ENCODE results near the gene ADCY5.

The ADCY5 gene

DNA sequence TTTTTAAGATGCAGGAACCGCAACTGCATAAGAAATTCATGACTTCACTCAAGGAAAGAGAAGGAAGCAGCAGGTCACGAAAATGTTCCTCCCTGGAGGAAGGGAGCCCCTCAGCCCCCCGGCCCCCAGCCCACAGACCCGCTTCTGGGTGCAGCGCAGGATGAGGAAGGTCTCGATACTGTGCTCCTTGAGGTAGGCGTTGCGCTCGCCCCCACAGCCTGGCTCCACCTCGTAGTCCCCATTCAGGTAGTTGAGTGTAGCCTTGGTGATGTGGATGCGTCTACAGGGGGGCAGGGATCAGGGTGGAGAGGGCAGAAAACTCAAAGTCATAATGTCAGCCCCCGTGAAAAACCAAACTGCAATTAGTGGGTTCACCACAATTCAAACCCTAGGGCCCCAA lies 121.4 kb downstream of the ADCY5 start:
- no peak for DNase-seq (ENCODE audit: low spot score)

DNA sequence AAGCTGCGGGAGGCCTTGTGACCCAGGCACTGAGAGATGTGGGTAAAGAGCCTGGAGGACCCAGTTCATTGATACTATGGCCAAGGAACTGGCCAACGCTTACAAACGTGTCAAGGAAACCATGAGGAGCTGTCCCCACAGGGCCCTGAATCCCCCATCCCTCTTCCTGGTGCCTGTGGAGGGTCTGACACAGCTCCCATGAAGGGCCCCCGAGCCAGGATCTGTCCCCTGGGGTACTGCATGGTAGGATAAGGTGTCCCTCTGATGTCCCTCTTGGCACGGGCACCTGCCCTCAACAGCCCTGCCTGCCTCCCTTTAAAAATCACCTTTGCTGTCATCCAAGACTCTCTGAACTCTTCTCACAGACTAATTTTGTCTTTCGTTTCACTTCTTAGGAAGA lies 122.4 kb downstream of the ADCY5 start:
- no peak for DNase-seq (ENCODE audit: low spot score)

DNA sequence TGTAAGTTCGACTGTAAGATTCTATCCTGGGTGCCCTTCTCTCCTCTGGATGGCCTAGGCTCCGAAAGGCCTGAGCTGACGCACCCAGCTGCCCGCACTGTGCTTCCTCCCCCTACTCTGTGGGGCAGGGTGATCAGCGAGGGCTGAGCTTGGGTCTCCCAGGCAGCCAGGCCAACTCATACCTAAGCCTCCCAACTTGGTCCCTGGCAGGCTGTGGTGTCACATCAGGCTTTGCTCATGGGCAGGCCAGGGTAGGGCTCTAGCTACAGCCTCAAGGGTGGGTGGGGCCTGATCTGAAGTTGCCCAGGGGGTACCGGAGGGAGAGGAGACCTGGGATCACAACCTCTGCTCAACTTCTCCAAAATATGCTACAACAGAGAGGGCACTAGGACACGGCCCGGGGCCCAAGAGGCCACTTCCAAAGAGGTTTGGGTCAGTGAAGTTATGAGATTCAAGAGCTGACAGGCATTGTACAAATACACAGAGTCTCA lies 123.1 kb downstream of the ADCY5 start:
- DNase-seq (ENCODE audit: low spot score): no peak

DNA sequence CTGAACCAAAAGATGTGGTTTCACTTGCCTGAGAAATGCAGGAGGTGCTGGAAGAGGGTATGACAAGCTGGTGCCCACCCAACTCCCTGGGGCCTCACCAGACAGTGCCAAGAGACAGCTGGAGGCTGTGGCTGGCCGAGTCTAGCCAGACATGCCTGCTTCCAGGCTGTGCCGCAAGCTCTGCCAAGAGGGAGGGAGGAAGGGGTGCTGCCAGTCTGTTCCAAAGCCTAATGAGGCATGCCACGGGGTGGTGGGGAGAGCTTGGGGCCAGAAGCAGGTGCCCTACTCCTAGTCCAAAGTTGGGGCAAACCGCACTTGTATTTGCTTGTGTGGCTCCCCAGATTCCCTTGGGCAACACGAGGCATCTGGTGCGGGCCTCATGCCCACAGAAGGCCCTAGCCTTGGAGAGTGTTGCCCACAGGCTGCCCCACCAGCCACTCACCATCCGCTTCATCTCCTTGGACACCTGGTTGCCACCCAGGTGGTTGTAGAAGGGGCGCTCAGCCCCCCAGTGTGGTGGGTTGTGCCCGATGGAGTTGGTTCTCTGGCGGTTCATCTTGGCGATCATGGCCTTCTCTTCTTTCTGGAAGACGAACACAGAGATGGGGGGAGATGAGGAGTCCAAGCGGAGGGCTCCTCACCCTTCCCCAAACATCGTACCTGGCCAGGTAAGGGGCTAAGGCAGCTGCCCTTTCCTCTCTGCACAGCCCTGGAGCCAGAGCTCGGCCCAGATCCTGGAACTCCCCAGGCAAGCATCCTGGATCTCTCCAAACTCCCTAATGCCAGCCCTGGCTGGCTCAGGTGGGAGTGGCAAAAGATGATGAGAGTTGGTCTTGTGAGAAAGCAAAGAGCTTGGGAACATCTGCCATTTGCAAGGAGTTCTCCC lies 123.8 kb downstream of the ADCY5 start:
- DNase-seq (ENCODE audit: low spot score): no peak

DNA sequence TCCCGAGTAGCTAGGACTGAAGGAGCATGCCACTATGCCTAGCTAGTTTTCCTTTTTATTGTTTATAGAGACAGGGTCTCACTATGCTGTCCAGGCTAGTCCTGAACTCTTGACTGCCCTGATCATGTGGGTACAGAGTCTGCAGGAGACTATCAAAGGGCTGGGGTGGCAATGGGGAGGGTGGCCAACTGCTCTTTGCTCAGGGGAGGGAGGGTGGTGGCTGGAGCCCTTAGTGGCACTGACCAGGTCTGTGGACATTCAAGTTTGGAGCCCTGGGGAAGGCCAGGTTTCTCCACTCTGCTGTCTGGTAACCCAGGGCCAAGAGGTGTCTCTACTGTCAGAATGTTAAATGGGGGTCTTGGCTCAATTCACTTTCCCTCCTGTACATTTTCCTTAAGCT lies 125.1 kb downstream of the ADCY5 start:
- DNase-seq (ENCODE audit: low spot score): no peak

DNA sequence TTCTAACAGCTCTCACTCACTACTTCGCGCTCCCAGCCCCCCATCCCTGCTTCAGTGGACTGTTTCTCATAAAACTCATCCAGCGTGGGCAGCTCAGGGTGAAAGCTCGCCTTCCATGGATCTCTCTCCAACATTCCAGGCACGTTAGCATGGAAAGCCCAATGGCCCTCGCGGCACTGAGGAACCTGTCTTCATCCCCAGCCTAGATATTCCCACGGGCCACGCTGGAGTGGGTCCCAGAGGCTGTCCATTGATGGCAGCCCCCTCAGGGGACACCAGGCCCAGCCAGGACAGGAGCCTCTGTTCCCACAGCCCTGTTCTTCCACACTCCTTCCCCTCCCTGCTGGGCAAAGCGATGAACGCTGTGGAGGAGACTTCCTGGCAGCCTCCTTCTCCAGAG lies 126.0 kb downstream of the ADCY5 start:
- no peak for DNase-seq (ENCODE audit: low spot score)

DNA sequence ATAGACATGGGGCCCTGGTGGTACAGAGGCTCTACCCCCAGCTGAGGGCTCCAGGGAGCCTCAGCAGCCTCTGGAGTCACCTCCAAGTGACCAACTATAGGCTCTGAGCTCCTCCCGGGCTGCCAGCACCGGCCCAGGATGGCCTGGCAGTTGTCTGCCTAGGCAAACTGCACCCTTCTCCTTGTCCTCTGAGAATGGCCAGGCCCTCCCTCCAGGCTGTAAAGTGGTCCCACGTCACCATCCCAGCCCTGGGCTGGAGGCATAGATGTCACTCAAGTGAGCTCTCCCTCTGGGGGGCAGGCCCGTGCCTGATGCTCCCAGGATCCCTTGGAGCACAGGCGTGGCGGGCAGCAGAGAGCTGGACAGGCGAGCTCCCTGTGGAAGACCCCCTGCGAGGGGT lies 127.1 kb downstream of the ADCY5 start:
- DNase-seq (ENCODE audit: low spot score): no peak

DNA sequence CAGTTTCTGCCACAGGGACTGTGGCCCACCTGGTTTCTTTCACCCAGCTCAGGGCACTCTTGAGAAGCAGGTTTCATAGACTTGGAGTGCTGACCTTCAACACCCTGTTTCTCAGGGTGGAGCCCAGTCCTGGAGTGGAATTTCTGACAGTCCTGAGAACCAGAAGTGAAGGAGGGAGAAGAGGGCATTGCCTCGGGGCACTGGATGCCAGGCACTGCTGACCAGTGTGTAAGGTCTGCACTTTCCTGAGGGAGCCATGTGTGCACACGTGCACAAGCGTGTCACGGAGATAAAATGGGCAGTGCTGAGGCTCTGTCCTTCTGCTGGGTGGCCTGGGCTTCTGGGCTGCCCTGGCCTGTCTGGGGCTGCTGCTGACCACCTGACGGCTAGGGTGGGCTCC lies 128.7 kb downstream of the ADCY5 start:
- no peak for DNase-seq (ENCODE audit: low spot score)

DNA sequence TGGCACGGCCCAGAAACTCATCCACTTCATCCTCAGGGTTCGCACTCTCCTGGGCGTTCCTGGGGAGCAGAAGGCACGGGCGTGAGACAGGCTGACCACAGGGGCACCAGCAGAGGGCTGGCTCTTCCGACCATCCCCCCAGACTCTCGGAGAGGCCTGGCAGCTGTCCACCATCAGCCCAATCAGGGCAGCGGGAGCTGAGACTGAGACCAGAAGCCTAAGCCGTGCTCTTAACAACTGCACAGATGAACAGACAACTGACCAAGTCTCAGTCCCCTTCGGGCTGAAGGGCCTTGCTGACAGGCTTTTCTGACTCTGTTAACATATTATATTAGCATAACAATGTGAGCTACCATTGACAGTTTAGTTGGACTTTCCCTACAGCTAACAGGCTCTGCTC lies 129.1 kb downstream of the ADCY5 start:
- DNase-seq (ENCODE audit: low spot score): no peak

DNA sequence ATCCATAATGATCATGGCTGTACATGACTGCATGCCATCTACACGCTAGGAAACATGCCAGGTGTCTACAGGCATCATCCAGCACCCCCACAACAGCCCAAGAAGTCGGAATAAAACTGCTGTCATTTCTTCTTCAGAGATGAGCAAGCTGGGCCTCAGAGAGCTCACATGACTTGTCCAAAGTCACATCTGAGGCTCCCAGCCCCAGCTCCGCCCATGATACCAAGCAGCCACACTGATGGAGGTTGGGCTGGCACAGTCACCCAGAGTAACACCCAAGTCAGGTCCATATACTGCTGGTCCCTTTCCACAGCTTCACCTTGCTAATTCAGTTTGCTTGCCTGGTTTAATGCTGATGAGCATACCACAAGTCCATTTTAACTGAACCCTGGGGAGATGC lies 130.5 kb downstream of the ADCY5 start:
- no peak for DNase-seq (ENCODE audit: low spot score)

DNA sequence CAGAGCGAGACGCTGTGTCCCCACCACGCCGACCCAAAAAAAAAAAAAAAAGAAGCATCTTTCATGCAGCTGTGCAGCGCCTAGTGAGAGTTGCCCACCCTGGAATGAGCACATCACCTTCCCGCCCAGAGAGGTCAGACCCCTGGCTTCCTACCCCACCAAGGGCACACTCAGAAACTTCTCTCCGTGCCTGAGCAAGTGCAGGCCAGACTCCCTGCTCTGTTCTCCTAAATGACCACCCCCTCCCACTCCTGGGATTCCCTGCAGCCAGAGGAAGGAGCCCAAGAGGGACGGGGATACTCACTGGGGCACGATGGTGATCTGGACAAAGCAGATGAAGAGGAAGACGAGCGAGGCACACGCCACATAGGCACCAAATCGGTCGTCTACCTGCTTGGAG lies 131.2 kb downstream of the ADCY5 start:
- DNase-seq (ENCODE audit: low spot score): no peak

DNA sequence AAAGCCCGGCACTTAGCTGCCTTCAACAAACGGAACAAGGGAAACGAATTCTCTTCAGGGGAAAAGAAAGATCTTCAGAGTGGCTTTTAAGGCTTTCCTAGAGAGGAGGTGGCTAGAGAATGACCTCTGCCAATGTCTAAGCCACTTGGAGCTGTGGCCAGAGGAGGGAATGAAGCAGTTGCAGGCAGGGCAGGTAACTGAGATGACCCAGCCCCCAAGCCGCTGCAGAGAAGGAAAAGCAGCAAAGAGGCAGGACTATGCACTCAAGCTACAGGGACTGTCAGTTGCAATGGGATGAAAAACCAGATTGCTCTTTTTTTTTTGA lies 133.7 kb downstream of the ADCY5 start:
- DNase-seq (ENCODE audit: low spot score): no peak

DNA sequence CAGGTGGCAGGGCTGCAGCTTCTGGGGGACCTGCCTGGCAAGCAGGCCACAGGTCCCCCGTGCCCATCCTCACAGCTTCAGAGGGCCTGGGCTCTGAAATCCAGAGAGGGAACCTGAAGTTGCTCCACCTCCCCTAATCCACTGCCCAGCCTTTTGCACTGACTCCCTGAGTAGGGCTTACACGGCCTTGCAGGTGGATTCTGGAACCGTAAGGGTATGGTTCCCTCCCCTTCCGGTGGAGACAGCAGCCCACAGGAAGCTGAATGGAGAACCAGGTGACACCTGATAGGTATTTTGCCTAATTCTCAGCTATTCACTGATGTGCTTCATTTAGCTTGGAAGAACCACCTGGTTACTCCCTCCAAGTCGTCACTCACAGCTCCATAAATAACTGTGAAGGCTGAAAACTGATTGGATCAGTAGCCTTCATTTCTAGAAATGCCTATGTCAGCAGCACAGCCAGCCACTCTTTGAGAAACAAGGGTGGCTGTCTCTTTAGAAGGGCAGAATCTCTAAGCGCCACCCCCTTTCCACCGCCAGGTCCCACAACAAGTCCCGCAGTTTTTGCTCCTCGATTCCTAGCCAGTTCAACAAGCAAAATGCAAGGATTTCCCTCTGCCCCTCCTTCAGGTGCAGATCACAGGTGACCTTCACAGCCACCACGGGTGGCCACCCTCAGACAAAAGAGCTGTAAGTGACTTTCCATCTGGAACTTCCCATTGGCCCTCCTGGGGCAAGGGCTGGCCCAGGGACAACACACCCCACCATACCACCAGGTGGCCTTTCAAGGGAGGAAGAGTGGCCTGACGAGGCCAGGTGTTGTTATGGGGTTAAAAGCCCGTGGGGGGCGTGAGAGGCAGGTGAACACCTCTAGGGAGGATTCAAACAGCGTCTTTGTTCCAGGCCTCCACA lies 134.3 kb downstream of the ADCY5 start:
- DNase-seq (ENCODE audit: low spot score): no peak

DNA sequence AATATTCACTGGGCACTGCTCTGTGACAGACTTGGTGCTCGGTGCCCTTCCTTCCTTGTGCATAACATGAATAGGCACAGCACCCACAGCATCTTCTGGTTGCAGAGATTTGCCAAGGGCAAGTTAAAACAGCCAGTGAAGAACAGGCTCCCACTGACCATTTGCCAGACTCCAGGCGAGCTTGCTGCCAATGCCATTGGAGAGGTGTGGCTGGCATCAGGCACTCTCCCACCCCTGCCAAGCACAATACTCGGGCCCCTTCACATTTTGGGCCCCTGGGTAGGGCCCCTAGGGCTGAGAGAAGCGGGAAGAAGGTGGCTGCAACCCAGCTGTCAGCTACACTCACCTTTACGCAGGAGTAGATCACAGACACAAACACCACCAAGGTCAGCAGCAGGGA lies 135.0 kb downstream of the ADCY5 start:
- DNase-seq (ENCODE audit: low spot score): no peak

DNA sequence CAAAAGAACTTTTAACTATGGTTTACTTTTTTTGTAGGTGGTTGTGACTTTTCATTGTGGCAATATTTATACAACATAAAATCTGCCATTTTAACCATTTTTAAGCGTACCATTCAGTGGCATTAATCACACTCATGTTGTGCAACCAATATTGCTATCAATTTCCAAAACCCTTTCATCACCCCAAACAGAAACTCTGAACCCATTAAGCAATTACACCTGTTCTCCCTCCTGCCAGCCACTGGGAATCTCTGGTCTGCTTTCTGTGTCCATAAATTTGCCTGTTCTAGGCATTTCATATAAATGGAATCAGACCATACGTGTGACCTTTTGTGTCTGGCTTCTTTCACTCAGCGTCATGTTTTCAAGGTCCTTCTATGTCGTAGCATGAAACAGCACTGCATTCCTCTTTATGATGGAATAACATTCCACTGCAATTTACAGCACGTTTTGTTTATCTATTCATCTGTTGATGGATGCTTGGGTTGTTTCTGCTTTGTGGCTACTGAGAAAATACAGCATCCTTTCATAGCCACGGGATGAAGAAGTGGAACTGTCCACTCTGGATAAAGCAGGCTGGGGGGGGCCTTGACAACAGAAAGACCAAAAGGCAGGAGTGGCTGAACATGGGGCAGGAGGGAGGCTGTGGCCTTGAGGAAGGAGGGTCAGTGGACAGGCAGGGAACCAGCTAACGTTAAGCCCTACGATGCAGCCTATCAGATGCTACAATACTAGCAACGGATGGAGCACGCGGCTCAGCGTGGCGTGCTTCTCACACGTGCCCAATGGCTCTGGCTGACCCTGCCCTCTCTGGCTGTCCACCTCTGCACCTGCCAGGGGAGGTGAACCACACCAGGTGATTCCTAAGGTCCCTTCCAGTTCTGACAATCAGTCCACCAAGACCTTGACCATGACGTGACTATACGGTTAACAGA lies 136.3 kb downstream of the ADCY5 start:
- DNase-seq (ENCODE audit: low spot score): peak; percentile 35

DNA sequence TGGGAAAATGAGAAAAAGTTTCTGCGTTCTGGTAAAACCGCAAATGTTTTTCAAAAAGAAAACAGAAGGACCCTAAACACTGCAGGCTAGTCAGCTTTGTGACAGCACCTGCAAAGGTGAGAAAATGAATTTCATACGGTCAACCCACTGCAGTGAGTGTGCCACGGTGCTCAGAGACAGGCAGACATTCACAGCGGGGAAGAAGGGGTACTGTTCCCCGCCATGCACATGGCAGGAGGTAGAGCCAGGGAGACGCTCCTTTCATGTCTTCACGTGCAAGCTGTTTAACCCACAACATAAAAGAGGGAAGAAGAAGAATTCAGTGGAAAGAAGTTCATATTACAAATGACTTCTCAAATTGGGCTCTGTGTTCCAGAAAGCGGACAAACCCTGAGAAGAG lies 137.7 kb downstream of the ADCY5 start:
- DNase-seq (ENCODE audit: low spot score): no peak

DNA sequence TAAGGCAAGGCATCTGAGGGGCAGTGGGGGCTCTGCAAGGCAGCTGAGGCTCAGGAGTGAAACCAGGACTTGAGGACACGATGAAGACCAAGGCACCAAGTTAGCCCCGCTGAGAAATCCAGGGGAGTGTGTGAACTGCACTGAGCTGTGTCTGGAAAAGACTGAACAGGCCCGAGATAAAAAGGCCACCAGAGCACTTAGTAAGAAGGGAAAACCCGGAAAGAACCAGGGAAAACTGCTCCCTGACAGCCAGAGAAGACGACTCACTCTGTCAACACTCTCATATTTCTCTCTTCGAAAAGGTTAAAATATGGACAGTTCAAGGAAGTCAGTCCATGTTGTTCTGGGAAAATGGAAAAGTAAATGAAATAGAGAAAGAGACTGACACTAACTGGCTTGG lies 138.1 kb downstream of the ADCY5 start:
- DNase-seq (ENCODE audit: low spot score): no peak

DNA sequence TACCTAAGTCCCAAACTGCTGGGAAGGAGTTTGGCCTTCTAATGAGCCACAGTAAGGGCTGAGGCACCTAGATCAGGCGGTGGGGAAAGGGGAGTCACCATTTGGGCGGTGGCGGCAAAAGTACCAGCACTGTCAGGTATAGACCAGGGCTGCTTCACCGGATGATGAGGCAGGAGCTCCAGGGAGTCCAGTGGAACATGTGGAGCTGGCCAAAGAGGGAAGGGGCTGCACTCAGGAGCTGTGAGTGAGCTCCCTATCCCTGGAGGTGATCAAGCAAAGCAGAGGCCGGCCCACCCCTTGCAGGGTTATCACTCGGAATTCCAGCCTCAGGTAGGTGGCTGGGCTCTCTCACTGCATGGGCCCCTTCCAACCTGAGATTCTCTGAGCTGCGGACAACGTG lies 138.7 kb downstream of the ADCY5 start:
- no peak for DNase-seq (ENCODE audit: low spot score)

DNA sequence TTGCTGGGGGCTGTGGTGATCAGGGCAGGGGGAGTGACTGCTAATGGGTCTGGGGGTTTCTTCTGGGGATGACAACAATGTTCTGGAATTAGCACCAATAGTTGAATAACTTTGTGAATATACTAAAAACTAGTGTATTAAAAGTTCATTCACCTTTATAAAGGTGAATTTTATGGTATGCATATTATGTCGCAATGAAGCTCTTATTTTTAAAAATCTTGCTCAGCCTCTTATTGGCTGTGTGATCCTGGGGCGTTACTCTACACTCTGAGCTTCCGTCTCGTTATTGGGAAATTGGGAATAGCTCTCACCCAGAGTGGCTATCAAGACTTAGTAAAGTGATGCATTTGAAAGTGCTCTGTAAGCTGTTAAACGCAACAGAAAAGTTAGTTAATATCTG lies 141.8 kb downstream of the ADCY5 start:
- DNase-seq (ENCODE audit: low spot score): no peak

DNA sequence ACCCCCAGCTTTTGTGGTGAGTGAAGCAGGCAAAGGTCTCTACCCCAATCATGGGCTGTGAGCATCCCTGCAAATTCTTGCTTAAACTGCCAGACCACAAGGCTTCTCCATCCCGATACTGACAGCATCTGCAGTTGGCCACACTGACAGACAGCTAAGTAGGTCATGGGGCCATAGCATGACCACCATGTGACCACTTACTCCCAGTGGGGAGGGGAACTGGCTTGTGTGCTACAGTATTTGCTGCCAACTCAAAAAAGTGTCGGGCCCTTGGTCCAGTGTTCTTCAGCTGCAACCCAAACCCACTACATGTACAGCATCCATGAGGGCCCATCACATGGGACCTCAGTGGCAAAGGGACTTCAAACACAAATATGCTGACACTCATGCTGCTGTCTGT lies 143.7 kb downstream of the ADCY5 start:
- no peak for DNase-seq (ENCODE audit: low spot score)

DNA sequence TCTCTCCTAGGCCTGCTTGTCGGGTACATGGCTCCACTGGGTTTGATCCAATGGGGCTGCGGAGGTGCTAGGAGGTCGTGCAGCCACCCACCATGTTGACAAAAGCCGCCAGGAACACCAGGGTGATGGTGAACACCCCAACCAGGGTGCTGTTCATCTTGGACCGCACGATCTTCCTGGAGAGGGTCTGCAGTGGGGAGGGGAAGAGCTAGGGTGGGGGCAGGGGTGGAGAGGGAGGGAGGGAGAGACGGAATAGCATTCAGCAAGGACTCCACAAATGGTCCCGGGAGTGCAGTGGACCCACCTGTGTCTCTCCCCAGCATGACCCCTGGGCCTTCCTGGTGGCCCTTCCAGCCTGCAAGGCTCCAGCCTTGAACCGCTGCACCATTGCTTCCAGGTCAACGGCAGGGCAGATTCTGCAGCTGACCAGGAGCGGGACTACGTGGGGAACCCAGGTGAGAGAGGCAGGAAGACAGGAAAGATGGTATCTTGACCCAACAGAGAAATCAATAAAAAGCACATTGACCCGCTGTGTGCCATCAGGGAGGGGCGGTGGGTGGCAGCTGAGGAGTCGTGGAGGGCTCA lies 144.8 kb downstream of the ADCY5 start:
- DNase-seq (ENCODE audit: low spot score): no peak
